Fibroblast of skin of abdomen (primary cell): Measurements from ENCODE around the gene RMDN3.

Experiments
- DNase-seq: peaks from one replicate; pipeline ENCODE4 v3.0.0-alpha.2; 2013

RMDN3 gene

DNA sequence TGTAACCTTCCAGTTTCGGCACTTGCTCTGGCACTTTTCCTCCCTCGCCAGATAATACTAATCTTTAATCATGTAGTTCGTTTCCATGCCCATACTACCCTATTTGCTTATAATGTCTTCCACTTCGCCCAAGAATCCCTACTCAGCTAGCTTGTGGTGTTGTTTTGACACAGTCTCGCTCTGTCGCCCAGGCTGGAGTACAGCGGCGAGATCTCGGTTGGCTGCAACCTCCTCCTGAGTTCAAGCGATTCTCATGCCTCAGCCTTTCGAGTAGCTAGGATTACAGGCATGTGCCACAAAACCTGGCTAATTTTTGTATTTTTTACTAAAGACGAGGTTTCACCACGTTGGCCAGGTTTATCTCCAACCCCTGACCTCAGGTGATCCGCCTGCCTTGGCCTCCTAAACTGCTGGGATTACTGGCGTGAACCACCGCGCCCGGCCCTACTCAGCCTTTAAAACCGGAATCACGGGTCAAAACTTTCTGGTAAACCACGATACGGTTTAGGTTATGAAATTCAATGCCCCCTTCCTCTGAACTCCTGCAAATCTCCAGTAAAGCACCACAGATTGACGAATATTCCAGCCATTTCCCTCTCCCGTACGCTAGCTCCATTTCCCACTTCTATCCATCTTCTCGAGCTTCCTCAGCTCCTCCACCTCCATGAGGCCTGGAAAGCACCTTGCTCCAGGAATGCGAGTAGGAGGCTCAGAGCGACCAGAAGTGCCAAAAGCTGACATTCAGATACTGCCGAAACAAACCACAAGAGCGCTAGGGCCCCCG lies 61.0 kb downstream of the RMDN3 start:
- no peak for DNase-seq

DNA sequence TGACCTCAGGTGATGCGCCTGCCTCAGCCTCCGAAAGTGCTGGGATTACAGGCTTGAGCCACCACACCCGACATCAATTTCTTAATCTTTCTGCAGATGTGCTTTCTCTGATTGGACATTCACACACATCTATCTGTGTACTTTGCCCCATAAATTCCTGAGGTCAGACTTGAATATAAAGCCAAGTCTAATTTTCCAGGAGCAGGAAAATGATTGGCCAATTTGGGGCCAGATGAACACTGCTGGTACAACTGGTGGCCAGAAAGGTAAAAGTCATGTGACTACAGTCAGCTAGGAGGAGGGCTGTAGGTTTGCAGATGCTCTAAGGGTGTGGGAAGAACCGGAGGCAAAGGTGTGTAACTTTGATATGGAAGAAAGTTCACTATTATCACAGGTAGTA lies 63.3 kb downstream of the RMDN3 start:
- DNase-seq = no peak

DNA sequence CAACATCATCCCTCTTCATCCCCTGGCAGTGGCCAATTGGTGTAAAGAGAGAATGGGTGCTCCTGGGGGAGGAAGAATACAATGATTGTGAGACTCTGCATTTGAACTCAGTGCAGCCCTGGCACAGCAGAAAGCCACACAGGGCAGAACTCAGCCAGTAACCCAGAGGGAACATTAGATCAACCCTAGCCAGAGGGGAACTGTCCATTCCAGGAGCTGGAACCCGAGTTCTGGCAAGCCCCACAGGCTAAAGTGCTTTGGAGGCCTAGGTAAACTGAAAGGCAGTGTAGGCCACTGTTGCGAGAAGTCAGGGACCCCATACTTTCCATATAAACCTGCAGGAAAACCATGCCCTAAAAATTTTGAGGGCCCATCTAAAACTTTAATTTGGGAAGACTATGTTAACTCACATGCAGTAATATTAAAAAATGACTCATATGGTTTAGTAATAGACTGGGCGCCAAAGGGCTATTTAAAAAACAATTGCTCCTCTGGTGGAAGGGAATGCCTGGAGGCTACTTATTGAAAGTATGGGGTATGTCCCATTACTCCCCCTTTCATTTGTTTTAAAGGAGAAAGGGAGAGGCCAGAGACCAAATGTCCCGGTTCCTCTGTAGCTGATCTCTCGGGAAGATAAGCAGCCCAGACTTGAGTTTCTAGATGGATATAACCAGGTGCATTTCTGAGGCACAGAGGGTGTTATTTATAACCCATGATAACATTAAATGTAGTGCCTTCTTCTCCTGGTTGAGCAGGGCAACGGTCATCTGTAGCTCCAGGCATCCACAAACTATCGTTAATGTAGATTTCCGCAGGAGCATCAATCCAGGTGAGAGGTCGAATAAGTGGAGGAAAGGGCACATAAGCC lies 65.9 kb downstream of the RMDN3 start:
- no peak for DNase-seq
